Dedifferentiated amniotic fluid mesenchymal stem cell (primary cell): ENCODE results near the gene GDF10.

Experiments
- DNase-seq: peaks from one replicate; pipeline ENCODE4 v3.0.0-alpha.2; 2016; ENCODE audit errors: extremely low spot score

The GDF10 gene

GRCh38 chr10:47314416-47314970 is 14.5 kb downstream of the GDF10 start:
- no peak for DNase-seq

GRCh38 chr10:47315421-47315820 is 15.4 kb downstream of the GDF10 start:
- DNase-seq = no peak

- DNase-seq = no peak
These were observed 16.1 kb downstream of the GDF10 start for GRCh38 chr10:47316131-47316530.

- DNase-seq = no peak
These were observed 17.3 kb downstream of the GDF10 start for GRCh38 chr10:47317251-47317650.

DNA sequence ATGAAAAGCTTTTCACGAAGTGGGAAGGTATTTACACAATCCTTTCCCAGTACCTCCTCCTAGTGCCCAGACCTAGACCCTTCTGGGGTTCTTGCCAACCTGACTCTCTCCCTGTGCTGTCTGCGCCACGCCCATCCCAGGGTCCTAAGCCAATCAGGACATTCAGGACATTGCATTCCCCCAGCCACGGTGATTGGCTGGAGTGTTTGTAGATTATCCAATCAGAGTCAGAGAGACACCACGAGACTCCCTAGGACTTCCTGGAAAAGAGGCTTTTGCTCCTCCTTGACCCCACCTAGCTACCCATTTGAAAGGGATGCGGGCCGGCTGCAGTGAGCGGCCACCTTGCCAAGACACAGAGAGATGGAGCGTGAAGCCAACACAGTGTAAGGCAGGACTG is 18.7 kb downstream of the GDF10 start:
- DNase-seq = no peak

DNA sequence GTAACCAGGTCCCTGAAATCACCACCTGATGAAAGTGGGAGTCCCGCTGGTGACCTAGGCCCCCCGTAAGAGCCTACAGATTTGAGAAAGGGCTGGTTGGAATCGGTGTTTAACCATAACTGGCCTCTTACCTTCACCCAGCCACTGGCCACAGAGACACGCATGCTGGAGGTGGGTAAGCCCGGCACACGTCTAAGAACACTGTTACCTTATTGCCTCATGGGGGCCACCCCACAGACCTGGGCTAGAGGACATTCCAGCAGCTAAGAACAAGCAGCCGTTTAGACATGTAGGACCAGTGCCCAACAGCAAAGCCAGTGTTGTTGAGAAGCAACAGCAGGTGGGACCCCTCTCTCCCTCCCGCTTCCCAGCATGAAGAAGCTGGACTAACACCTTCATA is 19.8 kb downstream of the GDF10 start:
- no peak for DNase-seq

DNA sequence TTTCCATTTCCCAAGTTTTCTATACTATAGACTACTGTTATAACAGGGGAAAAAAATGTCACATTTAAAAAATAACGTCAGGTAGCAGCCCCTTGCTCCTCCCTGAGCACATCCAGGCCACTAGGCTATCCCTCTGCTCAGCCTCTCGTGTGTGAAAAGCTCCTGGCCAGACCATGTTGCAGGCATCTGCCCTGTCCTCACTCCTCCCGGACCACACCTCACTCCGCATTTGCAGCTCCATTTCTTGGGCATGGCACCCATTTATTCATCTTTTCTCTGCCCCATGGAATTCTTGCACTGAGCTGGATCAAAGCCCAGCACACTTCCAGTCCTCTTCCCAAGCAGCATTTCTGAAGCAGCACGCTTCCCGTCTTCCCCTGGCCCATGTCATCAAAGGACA is 20.8 kb downstream of the GDF10 start:
- DNase-seq = no peak

GRCh38 chr10:47321521-47322195 is 21.7 kb downstream of the GDF10 start:
- DNase-seq = no peak

GRCh38 chr10:47322300-47323061 is 22.5 kb downstream of the GDF10 start, which contains the start of gene GDF2:
Gene GDF2 (plus strand): TSS chr10:47322454. CDS start chr10:47322669, 215 bp downstream.
- no peak for DNase-seq

GRCh38 chr10:47323087-47323486 is 23.1 kb downstream of the GDF10 start:
- no peak for DNase-seq

GRCh38 chr10:47323636-47324296 is 23.8 kb downstream of the GDF10 start:
- no peak for DNase-seq

DNA sequence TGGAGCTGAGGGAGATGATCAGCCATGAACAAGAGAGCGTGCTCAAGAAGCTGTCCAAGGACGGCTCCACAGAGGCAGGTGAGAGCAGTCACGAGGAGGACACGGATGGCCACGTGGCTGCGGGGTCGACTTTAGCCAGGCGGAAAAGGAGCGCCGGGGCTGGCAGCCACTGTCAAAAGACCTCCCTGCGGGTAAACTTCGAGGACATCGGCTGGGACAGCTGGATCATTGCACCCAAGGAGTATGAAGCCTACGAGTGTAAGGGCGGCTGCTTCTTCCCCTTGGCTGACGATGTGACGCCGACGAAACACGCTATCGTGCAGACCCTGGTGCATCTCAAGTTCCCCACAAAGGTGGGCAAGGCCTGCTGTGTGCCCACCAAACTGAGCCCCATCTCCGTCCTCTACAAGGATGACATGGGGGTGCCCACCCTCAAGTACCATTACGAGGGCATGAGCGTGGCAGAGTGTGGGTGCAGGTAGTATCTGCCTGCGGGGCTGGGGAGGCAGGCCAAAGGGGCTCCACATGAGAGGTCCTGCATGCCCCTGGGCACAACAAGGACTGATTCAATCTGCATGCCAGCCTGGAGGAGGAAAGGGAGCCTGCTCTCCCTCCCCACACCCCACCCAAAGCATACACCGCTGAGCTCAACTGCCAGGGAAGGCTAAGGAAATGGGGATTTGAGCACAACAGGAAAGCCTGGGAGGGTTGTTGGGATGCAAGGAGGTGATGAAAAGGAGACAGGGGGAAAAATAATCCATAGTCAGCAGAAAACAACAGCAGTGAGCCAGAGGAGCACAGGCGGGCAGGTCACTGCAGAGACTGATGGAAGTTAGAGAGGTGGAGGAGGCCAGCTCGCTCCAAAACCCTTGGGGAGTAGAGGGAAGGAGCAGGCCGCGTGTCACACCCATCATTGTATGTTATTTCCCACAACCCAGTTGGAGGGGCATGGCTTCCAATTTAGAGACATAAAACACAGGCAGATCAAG is 25.6 kb downstream of the GDF10 start:
- no peak for DNase-seq

DNA sequence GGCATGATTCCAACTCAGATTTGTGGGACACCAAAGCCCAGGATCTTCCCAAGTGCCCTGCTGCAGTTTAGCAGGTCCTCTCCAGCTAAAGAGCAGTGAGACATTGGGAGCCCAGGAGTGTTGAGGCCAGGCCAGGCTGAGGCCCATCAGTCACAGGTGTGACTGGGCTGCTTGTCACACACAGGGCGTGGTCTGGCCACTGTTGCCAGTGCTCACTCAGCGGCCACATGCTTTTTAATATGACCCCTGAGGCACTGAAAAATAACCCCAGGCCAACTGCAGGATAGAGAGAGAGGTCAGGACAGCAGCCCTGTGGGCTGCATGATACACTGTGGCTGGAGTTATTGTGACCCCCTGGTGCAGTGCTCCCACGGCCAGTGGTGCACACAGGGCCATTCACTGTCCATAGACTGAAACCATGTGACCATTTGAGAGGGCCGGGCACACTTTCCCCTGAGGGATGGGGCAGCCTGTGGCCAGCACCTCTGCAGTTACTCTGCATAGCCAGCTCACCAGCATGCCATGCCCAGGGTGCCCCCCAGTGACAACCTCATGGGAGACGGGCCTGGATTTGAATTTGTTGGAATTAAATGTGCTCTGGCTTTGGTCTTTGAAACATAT is 26.4 kb downstream of the GDF10 start:
- no peak for DNase-seq

DNA sequence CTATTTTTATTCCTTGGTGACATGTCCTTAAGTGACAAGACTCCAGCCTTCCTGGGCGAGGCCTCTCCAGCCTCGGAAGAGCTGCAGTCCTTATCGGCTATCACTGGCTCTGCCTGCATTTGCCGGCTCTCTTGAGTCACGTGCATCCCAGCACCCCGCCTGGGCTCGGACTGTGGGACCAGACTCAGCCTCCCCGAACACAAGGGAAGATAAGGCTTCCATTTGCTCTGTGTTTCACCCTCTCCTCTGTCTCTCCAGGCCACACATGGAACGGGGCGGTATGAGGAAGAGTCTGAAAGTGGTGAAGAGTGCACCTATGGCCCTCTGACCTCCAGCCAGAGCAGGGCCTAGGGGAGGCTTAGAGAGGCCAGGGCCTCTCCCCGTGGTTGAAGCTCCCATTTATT is 26.9 kb downstream of the GDF10 start:
- DNase-seq = no peak

DNA sequence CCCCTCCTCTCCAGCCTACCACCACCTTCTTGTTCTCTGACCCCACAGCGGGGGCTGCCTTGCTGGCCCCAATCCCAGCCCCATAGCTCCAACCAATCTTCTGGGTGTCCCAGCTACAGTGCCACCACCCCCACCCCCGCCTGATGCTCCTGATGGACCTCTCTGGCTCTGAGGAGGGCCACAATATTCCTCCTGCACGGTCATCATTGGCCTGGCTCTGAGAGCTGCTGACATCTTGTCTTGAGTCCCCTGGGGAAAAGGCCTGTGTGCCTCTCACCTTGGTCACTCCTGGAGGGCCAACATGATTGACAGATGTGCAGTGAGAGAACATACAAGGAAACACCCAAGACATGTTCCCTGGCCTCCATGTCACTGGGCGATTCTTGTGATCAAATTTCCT is 29.9 kb downstream of the GDF10 start:
- DNase-seq = no peak

DNA sequence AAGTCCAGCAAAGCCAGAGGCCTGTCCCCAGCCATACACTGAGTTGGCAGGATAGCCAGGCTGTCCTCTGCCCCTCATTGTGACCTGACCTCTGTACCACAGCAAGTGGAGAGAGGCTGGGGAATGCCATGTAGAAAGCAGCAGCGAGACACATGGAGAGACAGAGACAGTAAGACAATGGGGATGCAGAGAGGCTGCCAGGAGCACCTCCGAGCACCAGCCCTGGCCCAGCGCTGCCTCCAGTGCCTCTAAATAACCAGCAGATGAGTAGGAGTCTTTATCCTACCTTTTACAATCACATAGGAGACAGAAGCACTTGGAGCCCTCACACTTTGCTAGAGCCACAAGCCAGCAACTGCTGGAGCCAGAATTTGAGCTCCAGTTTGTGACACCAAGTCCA is 30.4 kb downstream of the GDF10 start:
- DNase-seq = no peak

DNA sequence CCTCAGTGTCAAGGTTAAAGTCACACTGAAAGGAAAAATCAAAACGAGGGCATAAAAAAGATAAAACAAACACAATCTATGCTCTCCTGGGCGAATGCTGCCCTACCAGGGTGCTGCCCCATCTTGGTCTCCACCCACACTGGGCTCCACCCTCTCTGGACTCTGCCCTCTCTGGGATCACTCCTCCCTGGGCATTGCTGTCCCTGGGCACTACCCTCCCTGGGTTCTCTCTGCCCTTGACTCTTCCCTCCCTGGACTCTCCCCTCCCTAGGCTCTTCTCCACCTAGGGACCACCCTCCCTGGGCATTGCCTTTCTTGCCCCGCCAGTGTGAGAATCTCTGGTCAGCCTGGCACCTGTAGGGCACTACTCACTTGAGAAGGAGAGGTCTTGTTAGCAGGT is 30.8 kb downstream of the GDF10 start:
- no peak for DNase-seq

- DNase-seq = no peak
These were observed 31.5 kb downstream of the GDF10 start for GRCh38 chr10:47331491-47331890.

DNA sequence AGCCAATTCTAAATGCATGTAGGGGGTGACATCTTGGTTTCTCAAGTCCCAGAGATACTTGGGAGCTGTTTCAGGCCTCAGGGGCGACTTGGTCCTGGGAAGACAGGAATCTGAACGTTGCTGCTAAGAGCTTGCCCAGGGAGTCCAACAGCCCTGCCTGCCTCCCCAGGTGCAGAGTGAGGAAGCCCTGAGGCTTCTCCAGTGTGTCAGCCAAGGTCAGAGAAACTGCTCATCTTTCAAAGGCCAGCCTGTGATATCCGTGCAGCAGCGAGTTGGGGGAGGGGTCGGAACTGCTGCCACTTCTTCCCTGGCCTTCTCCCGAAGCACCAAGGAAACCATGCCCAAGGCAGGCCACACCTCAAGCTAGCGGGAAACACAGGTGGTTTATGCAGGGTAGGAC is 32.0 kb downstream of the GDF10 start:
- DNase-seq = no peak

DNA sequence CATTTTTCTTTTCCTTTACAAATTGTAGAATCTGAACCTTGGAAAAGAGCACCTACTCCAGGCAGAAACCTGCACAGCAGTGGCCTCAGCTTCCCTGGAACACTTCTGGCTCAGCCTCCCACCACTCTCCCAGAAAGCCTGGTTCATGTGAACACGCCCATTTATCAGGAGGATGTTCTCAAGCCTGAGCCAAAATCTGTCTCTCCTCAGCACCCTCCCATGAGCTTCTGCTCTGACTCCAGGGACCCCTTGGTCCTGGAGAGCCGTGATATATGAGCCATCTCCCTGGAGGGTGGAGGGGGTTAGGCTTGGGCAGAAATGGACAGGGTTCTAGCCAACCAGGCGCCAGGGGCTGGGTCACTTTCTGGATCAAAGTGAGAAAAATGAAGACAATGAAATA is 32.4 kb downstream of the GDF10 start:
- no peak for DNase-seq

DNA sequence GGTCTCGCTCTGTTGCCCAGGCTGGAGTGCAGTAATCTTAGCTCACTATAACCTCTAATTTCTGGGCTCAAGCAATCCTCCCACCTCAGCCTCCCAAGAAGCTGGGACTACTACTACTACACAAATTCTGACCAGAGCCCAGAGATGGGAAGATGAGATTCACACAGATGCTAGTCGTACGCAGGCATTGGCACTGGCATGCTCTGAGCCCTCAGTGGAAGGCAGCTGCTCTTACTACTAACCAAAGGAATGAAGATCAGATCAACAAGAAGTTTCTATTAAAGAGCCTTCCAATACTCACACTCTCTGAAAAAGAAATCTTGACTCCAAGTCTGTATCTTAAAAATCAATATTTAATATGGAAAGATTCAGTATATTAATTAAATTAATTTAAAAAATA is 32.9 kb downstream of the GDF10 start:
- DNase-seq = peak; percentile 19
